Transverse colon (tissue), 4 donors: Measurements from ENCODE around the gene PHF10. TPM values are rescaled to one million over a fixed set of nuclear protein-coding genes. Genes with fewer than 3 reads are reported as not detected.

Experiments used
- DNase-seq: peaks from one replicate; pipeline ENCODE4 v3.0.0-alpha.2; 2019
- H3K27ac ChIP-seq, 4 donors: fragments of 200-600 bp; sonication (generic); 2 replicates each; pipeline ENCODE4 v1.5.1; 2016 to 2018; ENCODE audit warnings: inconsistent platforms in 4 of 4
- H3K27me3 ChIP-seq: fragments of 200-600 bp; sonication (generic); 2 replicates; pipeline ENCODE4 v1.5.1; 2017; ENCODE audit warnings: inconsistent platforms
- H3K36me3 ChIP-seq, 4 donors: fragments of 200-600 bp; sonication (generic); 2 replicates each; pipeline ENCODE4 v1.5.1; 2017 to 2019; ENCODE audit warnings: inconsistent platforms in 4 of 4
- H3K4me1 ChIP-seq, 4 donors: fragments of 200-600 bp; sonication (generic); 2 replicates each; pipeline ENCODE4 v1.5.1; 2017 to 2020; ENCODE audit warnings: inconsistent platforms in 4 of 4
- H3K4me3 ChIP-seq, 4 donors: fragments of 200-600 bp; sonication (generic); 1 replicate in 1 of 4; 2 replicates in 3 of 4; pipeline versions ENCODE4 v1.5.1 to v1.6.1; 2017 to 2019; ENCODE audit warnings: inconsistent platforms in 4 of 4
- H3K9me3 ChIP-seq, 2 donors: fragments of 200-600 bp; sonication (generic); 2 replicates each; pipeline ENCODE4 v1.5.1; 2017 to 2019; ENCODE audit warnings: inconsistent platforms in 2 of 2
- CTCF ChIP-seq, 5 experiments: fragments of 200-600 bp in 3 of 5; fragments of 450-650 bp in 2 of 5; sonication (generic) in 3 of 5; IDR thresholded peaks; 1 replicate in 2 of 5; 2 replicates in 3 of 5; pipeline ENCODE4 v1.5.1; 2016 to 2017; ENCODE audit warnings: antibody characterized with exemption in 5 of 5, inconsistent platforms in 3 of 5, mild to moderate bottlenecking in 2 of 5, moderate library complexity in 1 of 5
- EP300 ChIP-seq: sonication (generic); formaldehyde crosslinking; IDR thresholded peaks from one replicate; pipeline ENCODE4 v1.6.1; 2017; ENCODE audit warnings: antibody characterized with exemption, low read depth
- POLR2A ChIP-seq: fragments of 450-650 bp; IDR thresholded peaks from one replicate; pipeline ENCODE4 v1.6.1; 2016; ENCODE audit warnings: antibody characterized with exemption, mild to moderate bottlenecking, moderate library complexity
- POLR2AphosphoS5 ChIP-seq, 3 donors: sonication (generic); formaldehyde crosslinking; IDR thresholded peaks; one replicate each; pipeline ENCODE4 v1.6.1; 2016; ENCODE audit warnings: antibody characterized with exemption in 3 of 3
- WGBS, 2 donors: methylation state at CpG; one replicate each; pipeline ENCODE4 v1.1.5; 2018; ENCODE audit warnings: low coverage in 1 of 2; 5-methylcytosine and 5-hydroxymethylcytosine counted together
- in situ Hi-C, 4 donors: fragments of 200-750 bp; cut with MboI; loops; one replicate each; pipeline versions ENCODE4 v1.15.0 to v1.15.1; 2017; ENCODE audit warnings: low sequenced_read_pairs in 3 of 4, low pct_ligation_motif_present in 1 of 4, low pct_unique_long_range_greater_than_20kb in 1 of 4
- intact Hi-C: fragments of 100-400 bp; cut with DNase I; formaldehyde crosslinking; loops from one replicate; pipeline ENCODE4 v1.15.1; 2023; ENCODE audit warnings: low total_unique reads
- total RNA-seq, 4 donors: library from RNA; depleted of rRNA; stranded (reverse); fragments of >200 nt; gene quantifications; one replicate each; pipeline ENCODE4 v1.1.0, GENCODE V29; 2016

PHF10 gene
- total RNA-seq, 4 donors from 2014 or later, result 21.3 to 49.9 (median 25.3) TPM

DNA sequence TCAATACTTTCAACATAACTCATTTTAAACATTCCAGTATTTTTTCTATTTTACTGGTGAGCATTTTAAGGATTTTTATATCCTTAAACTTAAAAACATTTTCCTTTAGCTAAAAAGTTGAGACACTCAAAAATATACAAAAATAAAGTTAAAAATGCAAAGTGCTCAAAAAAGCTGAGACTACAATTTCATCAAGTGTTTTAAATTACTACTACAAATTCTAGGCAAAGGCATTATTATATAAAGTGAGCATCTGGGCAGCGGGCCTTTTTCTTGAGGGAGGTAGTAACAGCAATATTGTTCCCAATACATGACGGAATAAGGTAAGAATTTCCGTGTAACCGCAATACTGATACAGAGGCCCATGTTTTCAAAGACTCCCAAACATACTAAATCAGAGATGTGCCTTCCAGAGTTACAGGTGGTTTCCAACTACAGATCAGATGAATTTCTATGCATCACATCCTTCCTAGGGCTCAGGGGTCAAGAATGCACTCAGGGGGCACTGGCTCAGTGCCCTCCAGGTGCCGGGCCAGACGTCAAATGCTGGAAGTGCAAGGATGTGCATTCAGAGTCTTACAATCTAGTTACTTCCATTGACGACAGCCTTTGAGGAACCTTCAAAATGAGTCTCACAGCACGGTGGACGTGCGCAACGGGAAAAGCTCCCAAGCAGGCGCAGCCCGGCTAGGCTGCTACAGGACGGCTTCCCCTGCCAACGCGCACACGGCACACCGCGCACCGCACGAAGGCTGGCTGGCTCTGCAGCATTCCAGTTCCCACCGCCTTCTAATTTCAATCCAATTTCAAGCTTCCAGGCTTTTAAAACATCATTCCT is 1.7 kb downstream of the PHF10 start:
- DNase-seq, result peak; percentile 54
- no peaks in the 10 kb centered on the region for H3K27me3 ChIP-seq
- no peaks in the 10 kb centered on the region for H3K9me3 ChIP-seq
- 3 to 6% methylated on average over 3 to 22 of the region's 22 CpGs for WGBS, 2 donors
- in situ Hi-C loops (no loop called here), intact Hi-C loops (no loop called here)
- H3K4me1 ChIP-seq, result peaks cover 10 to 28% (median 14%) of the 10 kb centered on the region in 4 donors
- peak overlapping the region; percentile 85 to 97 (median 93) for H3K27ac ChIP-seq
- peak overlapping the region; percentile 17 to 94 (median 88) for H3K4me3 ChIP-seq
- no peaks in the 10 kb centered on the region for H3K36me3 ChIP-seq
- TF ChIP-seq POLR2A, result peak; percentile 40
- no peak for TF ChIP-seq EP300
- peak in 1 of 3 donors; percentile 5 for TF ChIP-seq POLR2AphosphoS5 (IDR thresholded peaks at IDR 0.05)

GRCh38 chr6:169720207-169720855 is 4.0 kb downstream of the PHF10 start:
- TF ChIP-seq CTCF (IDR thresholded peaks at IDR 0.05) (peak in 1 of 5 experiments; percentile 17), POLR2AphosphoS5 (IDR thresholded peaks at IDR 0.05) (no peak), POLR2A (no peak), EP300 (no peak)
- H3K27ac ChIP-seq, result no peak overlapping the region
- peaks cover 7 to 24% (median 14%) of the 10 kb centered on the region in 4 donors for H3K4me1 ChIP-seq
- in situ Hi-C loops, result no loop called here
- no peaks in the 10 kb centered on the region for H3K9me3 ChIP-seq
- WGBS, 2 donors, result 86 to 88% methylated on average over 3 of the region's 3 CpGs
- H3K4me3 ChIP-seq, result no peak overlapping the region
- no peak for DNase-seq
- intact Hi-C loops, result no loop called here
- no peaks in the 10 kb centered on the region for H3K27me3 ChIP-seq
- H3K36me3 ChIP-seq, result peaks cover 0 to 12% (median 1%) of the 10 kb centered on the region in 4 donors

- in situ Hi-C loops (no loop called here), intact Hi-C loops (no loop called here)
- Histone ChIP-seq H3K4me1 (peaks cover 6 to 18% (median 14%) of the 10 kb centered on the region in 4 donors), H3K4me3 (no peak overlapping the region), H3K36me3 (peaks cover 0 to 23% (median 7%) of the 10 kb centered on the region in 4 donors), H3K27ac (no peak overlapping the region), H3K9me3 (no peaks in the 10 kb centered on the region), H3K27me3 (no peaks in the 10 kb centered on the region)
- WGBS, 2 donors, result 89 to 98% methylated on average over 3 to 4 of the region's 4 CpGs
- TF ChIP-seq CTCF (IDR thresholded peaks at IDR 0.05), result no peak
- no peak for TF ChIP-seq EP300
- no peak for DNase-seq
Measured at GRCh38 chr6:169719117-169719516, 5.2 kb downstream of the PHF10 start.

DNA sequence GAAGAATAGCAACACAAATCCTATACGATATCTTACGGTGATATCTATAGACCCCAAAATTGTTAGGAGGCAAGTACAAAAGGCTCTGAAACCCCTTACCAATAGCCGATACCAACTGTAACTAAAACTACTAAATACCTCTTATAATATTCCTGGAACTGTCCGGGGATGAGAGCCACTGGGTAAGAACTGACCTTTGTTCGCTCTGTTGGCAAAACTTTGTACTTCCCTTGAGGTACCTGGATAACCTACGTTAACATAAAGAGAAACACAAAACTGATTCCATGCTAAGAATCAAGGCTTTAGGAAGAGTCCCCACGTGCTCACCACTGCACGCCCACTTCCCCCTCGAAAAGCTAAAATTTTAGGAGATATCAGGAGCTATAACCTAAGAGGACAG is 9.7 kb downstream of the PHF10 start:
- no peak for DNase-seq
- WGBS, 2 donors, result 92 to 95% methylated on average over 9 of the region's 9 CpGs
- intact Hi-C loops, result no loop called here
- in situ Hi-C loops, result no loop called here
- TF ChIP-seq POLR2A (no peak), POLR2AphosphoS5 (IDR thresholded peaks at IDR 0.05) (no peak), EP300 (no peak)
- Histone ChIP-seq H3K36me3 (peaks cover 0 to 41% (median 16%) of the 10 kb centered on the region in 4 donors), H3K4me1 (no peaks in the 10 kb centered on the region), H3K9me3 (no peaks in the 10 kb centered on the region), H3K27me3 (no peaks in the 10 kb centered on the region), H3K27ac (no peak overlapping the region), H3K4me3 (no peak overlapping the region)

DNA sequence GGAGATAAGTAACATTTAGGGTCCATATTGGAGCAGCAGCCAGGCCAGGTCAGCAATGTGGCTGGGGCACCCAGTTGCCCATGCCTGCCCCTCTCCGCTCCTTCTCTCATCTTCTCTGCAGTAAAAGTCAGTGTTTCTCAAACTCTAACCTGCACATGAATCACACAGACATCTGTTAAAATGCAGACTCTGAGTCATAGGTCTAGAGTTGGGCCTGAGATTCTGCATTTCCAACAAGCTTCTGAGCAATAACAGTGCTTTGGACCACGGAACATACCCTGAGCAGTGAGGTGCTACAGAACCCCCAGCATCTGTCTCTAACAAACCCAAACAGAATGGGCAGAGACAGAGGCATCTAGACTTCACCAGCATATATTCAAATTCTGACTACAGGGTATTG is 10.1 kb downstream of the PHF10 start:
- DNase-seq, result no peak
- WGBS, 2 donors, result 95% methylated on average over 2 of the region's 2 CpGs; no CpG with 5 or more reads in 1 of the 2 donors
- in situ Hi-C loops (no loop called here), intact Hi-C loops (no loop called here)
- no peak overlapping the region for H3K27ac ChIP-seq
- H3K9me3 ChIP-seq, result no peaks in the 10 kb centered on the region
- H3K4me1 ChIP-seq, result no peaks in the 10 kb centered on the region
- no peak for TF ChIP-seq EP300
- TF ChIP-seq POLR2AphosphoS5 (IDR thresholded peaks at IDR 0.05), result no peak
- TF ChIP-seq CTCF (IDR thresholded peaks at IDR 0.05), result no peak
- no peak for TF ChIP-seq POLR2A
- H3K36me3 ChIP-seq, result peaks cover 0 to 45% (median 16%) of the 10 kb centered on the region in 4 donors
- no peak overlapping the region for H3K4me3 ChIP-seq
- H3K27me3 ChIP-seq, result no peaks in the 10 kb centered on the region
